MM.1S (cell line): ENCODE results near the gene PLCB1.

Experiments
- CTCF ChIP-seq: fragments of 300-600 bp; sonication (generic); IDR thresholded peaks from 2 replicates; pipeline ENCODE4 v1.5.1; 2016; ENCODE audit warnings: antibody characterized with exemption, low read length, mixed read lengths
- EZH2 ChIP-seq: fragments of 300-600 bp; sonication (generic); optimal IDR thresholded peaks from 2 replicates; pipeline ENCODE3; 2017; ENCODE audit warnings: low read depth, mild to moderate bottlenecking, antibody characterized with exemption, low read length, mixed read lengths
- EZH2phosphoT487 ChIP-seq: fragments of 300-600 bp; sonication (generic); IDR thresholded peaks from 2 replicates; pipeline ENCODE4 v1.6.1; 2018; ENCODE audit warnings: antibody characterized with exemption, low read length

GRCh38 chr20:8414586-8415274, 282.7 kb downstream of the PLCB1 start:
- no peak for TF ChIP-seq EZH2phosphoT487
- TF ChIP-seq CTCF, result no peak
- TF ChIP-seq EZH2, result no peak
